Large intestine (tissue), 3 donors: Measurements from ENCODE around the gene LYAR. TPM values are rescaled to one million over a fixed set of nuclear protein-coding genes. Genes with fewer than 3 reads are reported as not detected.
A peak's percentile ranks its signal among the peaks of the same experiment; 100 is the strongest.
"Not testable (repeated sequence)": the region's sequence is repeated elsewhere in the genome, so short reads cannot be mapped to it uniquely, and the experiment has no call there.

Experiments used
- DNase-seq, 2 donors: peaks; one replicate each; pipeline versions ENCODE4 v3.0.0 to v3.0.0-alpha.2; 2013
- H3K27ac ChIP-seq: one replicate; pipeline ENCODE4 v1.5.1; 2013; ENCODE audit warnings: low read length
- H3K27me3 ChIP-seq: 2 replicates; pipeline ENCODE4 v1.6.1; 2013; ENCODE audit warnings: low read length; ENCODE audit not compliant: control insufficient read depth, insufficient read depth
- H3K36me3 ChIP-seq: 2 replicates; pipeline ENCODE4 v1.6.1; 2013; ENCODE audit warnings: low read length; ENCODE audit not compliant: control insufficient read depth, insufficient read depth
- H3K4me1 ChIP-seq: one replicate; pipeline ENCODE4 v1.6.1; 2013; ENCODE audit warnings: low read length; ENCODE audit not compliant: control insufficient read depth, insufficient read depth
- H3K4me3 ChIP-seq: one replicate; pipeline ENCODE4 v1.5.1; 2013; ENCODE audit warnings: low read length
- H3K9me3 ChIP-seq: one replicate; pipeline ENCODE4 v1.6.1; 2013; ENCODE audit warnings: mild to moderate bottlenecking, low read depth, low read length, moderate library complexity; ENCODE audit not compliant: control insufficient read depth
- WGBS: methylation state at CpG from one replicate; pipeline ENCODE4 v1.1.5; 2013; ENCODE audit warnings: low lambda C conversion rate; ENCODE audit not compliant: insufficient coverage; 5-methylcytosine and 5-hydroxymethylcytosine counted together
- polyA plus RNA-seq: library from polyadenylated mRNA; unstranded; fragments of 120-200 nt; gene quantifications from one replicate; pipeline ENCODE4 v1.2.1, GENCODE V29; 2013

The LYAR gene
- polyA plus RNA-seq, 1 donor: 16.8 TPM

DNA sequence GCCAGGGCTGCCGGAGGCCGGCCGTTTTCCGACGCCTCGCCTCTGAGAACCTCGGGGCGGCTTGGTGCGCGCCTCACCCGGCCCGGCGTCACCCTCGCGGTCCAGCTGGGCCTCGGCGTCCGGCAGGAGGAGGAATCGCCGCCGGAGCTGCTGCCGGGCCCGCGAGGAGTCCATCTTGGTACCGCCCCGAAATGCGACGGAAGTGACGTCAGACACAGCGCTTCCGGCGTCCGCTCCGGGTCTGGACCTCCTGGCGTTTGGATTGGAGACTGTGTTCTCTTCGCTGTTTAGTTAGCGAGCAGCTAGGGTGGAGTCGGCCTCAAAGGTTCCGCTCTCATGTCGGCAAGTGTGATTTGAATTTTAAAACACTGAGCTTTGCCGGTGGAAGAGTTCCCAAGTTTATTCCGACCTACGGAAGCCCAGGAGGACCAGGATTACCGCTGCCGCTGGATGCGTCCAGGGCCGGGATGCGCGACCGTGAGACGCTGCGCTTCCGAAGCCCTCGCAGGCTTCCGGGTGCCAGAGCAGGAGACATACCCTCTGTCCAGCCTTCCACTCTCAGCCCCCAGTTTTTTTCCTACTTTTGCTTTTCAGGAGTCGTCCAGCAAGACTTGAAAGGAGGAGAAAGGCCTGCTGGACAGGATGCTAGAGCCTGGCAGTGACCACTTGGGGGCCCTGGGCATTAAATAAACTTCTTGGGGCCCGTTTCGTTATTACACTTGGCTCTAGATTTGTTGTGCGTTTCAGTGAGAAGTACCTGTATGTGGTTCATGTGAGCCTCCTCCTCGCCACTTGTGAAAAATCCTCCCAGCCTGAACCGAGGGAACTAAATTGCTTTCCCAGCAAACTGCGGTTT is 41.7 kb downstream of the LYAR start, which contains the start of gene TMEM128:
Gene TMEM128 (minus strand): TSS at position 195 of the 856 bp plus-strand sequence. CDS start 21 bp downstream, at position 174.
- H3K4me1 ChIP-seq: peaks cover 3% of the 10 kb centered on the region
- no peaks in the 10 kb centered on the region for H3K9me3 ChIP-seq
- peak within 1 kb of the TSS; percentile 94 for H3K27ac ChIP-seq
- DNase-seq: peak; percentile 92 to 95
- H3K36me3 ChIP-seq: peaks cover 24% of the 10 kb centered on the region
- WGBS: 0% methylated on average over 3 of the region's 62 CpGs
- peak within 1 kb of the TSS; percentile 72 for H3K4me3 ChIP-seq
- peaks cover 2% of the 10 kb centered on the region for H3K27me3 ChIP-seq

DNA sequence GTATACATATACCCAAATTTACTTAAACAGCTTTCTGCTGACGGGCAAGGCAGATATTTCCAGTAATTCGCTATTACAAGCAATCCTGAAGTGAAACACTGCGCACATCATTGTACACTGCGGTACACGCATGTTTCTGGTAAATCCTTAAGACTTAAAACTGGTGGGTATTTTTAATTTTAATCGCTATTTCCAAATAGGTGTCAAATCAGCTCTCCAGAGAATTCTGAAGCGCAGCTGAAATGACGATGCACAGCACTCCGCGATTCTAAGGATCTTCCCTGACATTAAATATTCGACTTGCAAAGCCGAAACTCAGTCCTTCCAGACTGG is 42.3 kb downstream of the LYAR start:
- H3K27me3 ChIP-seq: peaks cover 2% of the 10 kb centered on the region
- H3K27ac ChIP-seq: peak overlapping the region; percentile 94
- peak overlapping the region; percentile 72 for H3K4me3 ChIP-seq
- DNase-seq: no peak
- no CpG with 5 or more reads among the region's 12 CpGs for WGBS
- peaks cover 27% of the 10 kb centered on the region for H3K36me3 ChIP-seq
- peaks cover 3% of the 10 kb centered on the region for H3K4me1 ChIP-seq
- no peaks in the 10 kb centered on the region for H3K9me3 ChIP-seq

DNA sequence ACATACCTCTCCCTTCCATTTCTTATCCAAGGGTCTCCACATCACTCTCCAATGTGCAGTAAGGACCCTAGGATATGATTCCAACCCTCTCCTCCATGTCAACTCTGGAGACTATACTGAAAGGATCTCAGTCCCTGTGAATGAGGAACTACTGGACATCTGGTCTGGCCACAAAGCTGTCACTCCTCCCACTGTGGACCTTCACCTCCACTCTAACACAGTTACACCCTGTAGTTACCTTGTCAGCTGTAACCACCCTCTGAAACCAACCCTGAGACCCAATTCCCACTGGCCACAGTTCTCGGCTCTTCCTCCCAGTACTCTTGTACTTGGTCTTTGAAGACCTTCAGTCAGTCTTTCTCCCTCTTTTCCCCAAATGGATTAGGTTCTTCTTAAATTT is 44.8 kb downstream of the LYAR start:
- H3K27ac ChIP-seq: peak overlapping the region; percentile 26
- H3K27me3 ChIP-seq: no peaks in the 10 kb centered on the region
- DNase-seq: peak in 1 of 2 donors; percentile 25
- H3K4me3 ChIP-seq: no peak overlapping the region
- no peaks in the 10 kb centered on the region for H3K9me3 ChIP-seq
- peaks cover 3% of the 10 kb centered on the region for H3K4me1 ChIP-seq
- 83% methylated on average over 1 of the region's 1 CpG for WGBS
- H3K36me3 ChIP-seq: peaks cover 45% of the 10 kb centered on the region

DNA sequence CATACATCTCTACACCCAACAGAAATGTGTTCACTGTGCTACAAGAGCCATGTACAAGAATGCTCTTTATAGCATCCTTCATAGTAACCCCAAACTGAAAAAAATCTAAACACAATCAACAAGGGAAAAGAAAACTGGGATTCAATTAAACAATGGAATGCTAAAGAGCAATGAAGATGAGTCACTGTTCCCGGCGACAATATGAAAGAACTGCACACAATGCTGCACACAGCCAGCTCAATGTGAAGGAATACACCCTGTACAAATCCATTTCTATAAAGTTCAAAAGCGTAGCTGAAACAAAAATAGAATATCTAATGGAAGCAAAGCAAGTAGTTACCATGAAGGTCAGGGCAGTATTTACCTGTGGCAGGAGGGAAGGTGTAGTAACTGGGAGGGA is 50.4 kb downstream of the LYAR start:
- not testable (repeated sequence) for DNase-seq, H3K27me3 ChIP-seq, H3K4me1 ChIP-seq, H3K4me3 ChIP-seq, H3K9me3 ChIP-seq, H3K27ac ChIP-seq
- 94% methylated on average over 3 of the region's 3 CpGs for WGBS
- H3K36me3 ChIP-seq: peaks cover 43% of the 10 kb centered on the region

DNA sequence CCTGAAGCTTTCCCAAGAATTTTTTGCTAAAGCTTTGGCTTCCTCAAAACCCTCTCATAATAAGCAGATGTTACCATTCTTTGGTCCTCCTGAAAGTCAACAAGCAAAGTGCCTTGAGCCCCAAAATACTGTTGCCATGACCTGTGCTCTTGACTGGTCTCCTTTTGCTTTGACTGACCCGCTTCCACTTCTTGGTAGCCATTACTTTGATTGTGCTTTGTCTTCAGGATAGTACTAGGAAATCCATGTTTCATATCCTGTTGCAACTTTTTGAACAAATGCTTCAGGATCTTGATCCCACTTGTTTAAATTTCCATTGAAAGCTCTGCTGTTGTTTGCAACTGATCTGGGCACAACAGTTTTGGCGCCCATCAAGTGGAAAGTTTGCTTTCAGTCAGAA is 56.3 kb downstream of the LYAR start:
- H3K4me1 ChIP-seq: no peaks in the 10 kb centered on the region
- peaks cover 15% of the 10 kb centered on the region for H3K27me3 ChIP-seq
- no peak overlapping the region for H3K27ac ChIP-seq
- H3K4me3 ChIP-seq: no peak overlapping the region
- no peak for DNase-seq
- peaks cover 2% of the 10 kb centered on the region for H3K36me3 ChIP-seq
- no peaks in the 10 kb centered on the region for H3K9me3 ChIP-seq
- 100% methylated on average over 2 of the region's 2 CpGs for WGBS

DNA sequence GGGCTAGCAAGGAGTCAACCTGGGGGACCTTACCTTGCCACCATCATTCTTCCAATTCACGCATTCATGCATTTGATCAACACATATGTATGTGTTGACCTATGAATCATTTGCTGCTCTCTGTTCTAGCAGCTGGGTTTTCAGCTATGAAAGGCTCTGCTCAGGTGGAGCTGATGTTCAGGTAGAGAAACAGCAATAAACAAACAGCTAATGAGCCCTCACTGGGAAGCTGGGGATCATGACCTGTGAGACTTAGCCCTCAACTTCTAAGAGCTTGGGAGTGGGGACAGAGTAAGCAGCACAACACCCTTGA is 61.6 kb downstream of the LYAR start:
- H3K9me3 ChIP-seq: peaks cover 2% of the 10 kb centered on the region
- no CpG with 5 or more reads among the region's 1 CpG for WGBS
- H3K27me3 ChIP-seq: peaks cover 57% of the 10 kb centered on the region
- DNase-seq: no peak
- H3K27ac ChIP-seq: no peak overlapping the region
- no peaks in the 10 kb centered on the region for H3K4me1 ChIP-seq
- H3K4me3 ChIP-seq: no peak overlapping the region
- no peaks in the 10 kb centered on the region for H3K36me3 ChIP-seq

DNA sequence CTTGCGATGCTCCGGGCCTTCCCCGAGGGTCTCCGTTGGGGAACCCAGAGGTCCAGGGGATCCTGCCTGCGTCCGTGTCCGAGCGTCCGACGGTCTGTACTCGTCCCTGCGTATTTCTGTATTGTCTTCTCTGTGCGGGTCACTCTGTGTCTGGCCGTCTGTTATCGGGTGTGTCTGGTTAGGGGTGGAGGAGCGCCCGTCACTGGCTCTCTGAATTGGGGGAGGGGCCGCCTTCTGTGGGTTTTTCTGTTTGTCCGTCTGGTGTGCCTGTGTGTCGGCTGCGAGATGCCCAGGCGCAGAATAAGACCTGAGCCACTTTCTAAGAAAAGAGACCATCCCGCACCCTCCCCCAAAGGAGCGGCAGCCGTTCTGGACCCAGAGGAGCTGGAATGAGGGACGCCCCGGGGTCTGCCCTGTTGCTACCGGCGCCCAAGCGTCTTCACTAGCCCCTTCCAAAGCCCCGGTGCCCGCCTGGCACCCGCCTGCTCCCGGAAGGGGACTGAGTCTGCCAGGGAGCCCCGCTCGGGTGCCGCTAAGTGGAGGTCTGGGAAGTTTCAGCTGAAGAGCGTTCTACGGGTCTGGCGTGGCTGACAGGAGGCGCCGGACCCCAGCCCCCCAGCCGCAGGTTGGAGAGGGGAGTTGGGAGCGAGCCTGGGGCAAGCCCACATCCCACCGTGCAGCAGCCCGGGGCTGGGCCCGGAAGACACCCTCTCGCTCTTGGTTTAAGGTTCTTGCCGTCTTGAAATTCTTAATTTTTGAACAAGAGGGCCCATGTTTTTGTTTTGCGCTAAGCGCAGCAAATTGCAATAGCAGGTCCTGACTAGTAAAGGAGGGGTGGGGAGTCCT is 62.2 kb downstream of the LYAR start:
- Histone ChIP-seq H3K27ac (no peak overlapping the region), H3K4me1 (no peaks in the 10 kb centered on the region), H3K27me3 (peaks cover 57% of the 10 kb centered on the region), H3K9me3 (peaks cover 2% of the 10 kb centered on the region), H3K36me3 (no peaks in the 10 kb centered on the region), H3K4me3 (no peak overlapping the region)
- no CpG with 5 or more reads among the region's 51 CpGs for WGBS
- DNase-seq: no peak

DNA sequence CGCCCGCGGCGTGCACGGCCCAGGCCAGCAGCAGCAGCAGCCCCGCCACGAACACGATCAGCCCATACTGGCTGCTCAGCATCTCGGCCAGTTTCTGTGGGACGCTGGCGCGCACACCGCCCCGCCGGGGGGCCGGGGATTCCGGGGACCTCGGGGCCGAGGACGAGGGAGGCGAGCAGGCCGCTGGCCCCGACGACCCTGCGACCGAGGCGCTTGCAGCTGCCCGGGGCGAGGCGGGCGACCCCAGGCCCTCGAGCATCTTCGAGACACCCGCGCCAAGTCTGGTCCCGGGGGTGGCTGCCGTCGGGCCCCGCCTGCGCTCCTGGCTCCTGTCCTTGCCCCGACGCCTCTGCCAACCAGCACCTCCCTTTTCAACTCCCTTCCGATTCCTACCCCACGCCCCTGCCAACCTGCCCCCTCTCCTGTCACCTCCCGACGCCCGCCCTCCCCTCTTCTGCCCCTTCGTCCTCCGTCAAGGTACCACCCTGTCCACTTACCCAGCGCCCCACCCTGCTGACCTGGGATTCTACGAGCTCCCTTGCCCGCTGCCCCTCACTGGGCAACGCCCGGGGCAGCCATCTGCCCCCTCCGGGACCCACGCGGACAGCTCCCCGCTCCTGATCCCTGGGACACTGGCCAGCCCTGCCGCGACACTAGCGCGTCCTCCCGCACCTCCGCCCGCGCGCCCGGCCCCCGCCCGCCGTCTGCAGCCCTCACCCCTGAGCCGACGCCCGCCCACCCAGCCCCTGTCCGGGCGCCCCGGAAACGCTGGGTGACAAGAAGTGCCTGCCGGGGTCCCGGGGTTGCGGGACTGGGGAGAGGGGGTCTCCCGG is 63.1 kb downstream of the LYAR start, which contains the start of gene OTOP1:
Gene OTOP1 (minus strand): TSS at position 324 of the 833 bp plus-strand sequence. CDS start 65 bp downstream, at position 259.
- no peaks in the 10 kb centered on the region for H3K36me3 ChIP-seq
- H3K9me3 ChIP-seq: peaks cover 2% of the 10 kb centered on the region
- no peak within 1 kb of the TSS for H3K27ac ChIP-seq
- no peak for DNase-seq
- H3K4me3 ChIP-seq: no peak within 1 kb of the TSS
- WGBS: no CpG with 5 or more reads among the region's 82 CpGs
- H3K27me3 ChIP-seq: peaks cover 57% of the 10 kb centered on the region
- no peaks in the 10 kb centered on the region for H3K4me1 ChIP-seq

DNA sequence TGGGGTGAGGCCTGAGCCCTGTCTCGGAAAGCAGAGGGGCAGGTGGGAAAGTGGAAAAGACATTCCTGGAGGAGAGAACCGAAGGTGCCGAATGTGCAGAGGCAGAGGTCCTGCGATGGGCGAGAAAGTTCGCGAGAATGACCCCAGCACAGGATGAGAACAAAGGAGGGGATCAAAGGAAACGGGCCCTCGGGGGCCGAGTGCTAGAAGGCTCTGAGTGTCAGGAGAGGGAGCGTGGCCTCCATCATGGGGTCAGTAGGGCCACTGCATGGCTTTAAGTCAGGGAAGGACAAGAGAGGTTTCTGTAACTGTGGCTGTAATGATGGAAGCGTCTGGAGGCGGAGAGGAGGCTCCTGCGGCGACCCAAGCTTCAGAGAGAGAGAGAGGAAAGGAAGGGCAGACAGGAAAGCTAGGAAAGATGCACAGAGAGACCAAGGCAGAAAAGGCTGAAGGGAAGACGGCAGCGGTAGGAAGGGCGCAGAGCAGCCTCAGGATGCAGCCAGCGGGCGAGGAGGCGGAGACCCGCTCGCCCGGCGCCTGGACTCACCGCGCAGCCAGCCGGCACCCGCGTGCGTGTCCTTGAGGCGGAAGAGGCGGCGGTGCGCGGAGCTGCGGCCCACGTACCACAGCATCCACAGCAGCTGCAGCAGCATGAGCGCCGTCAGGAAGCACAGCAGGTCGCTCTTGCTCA is 63.9 kb downstream of the LYAR start:
- H3K9me3 ChIP-seq: peaks cover 2% of the 10 kb centered on the region
- no peak for DNase-seq
- H3K36me3 ChIP-seq: no peaks in the 10 kb centered on the region
- peaks cover 57% of the 10 kb centered on the region for H3K27me3 ChIP-seq
- no CpG with 5 or more reads among the region's 41 CpGs for WGBS
- H3K4me1 ChIP-seq: no peaks in the 10 kb centered on the region
- no peak overlapping the region for H3K27ac ChIP-seq
- H3K4me3 ChIP-seq: no peak overlapping the region
